ENCODE results near the gene KLHL10.

The KLHL10 gene

GRCh38 chr17:41869426-41869825, 31.8 kb downstream of the KLHL10 start:
- H3K27me3 ChIP-seq (ENCODE audit: insufficient read depth, low read length), result no peaks in the 10 kb centered on the region
- H3F3A ChIP-seq (ENCODE audit: insufficient read depth, low read length), result no peaks in the 10 kb centered on the region; the same call in 1 of the 2 replicates
- no peaks in the 10 kb centered on the region for H3K9me3 ChIP-seq (ENCODE audit: low read length)
- no peak for TF ChIP-seq CTCF (IDR thresholded peaks at IDR 0.05; ENCODE audit: low read length)
- TF ChIP-seq EZH2 (IDR thresholded peaks at IDR 0.05; ENCODE audit: borderline replicate concordance, low read length), result no peak
- peaks cover 4% of the 10 kb centered on the region for H3K79me2 ChIP-seq (ENCODE audit: insufficient read depth, low read length)
- no peaks in the 10 kb centered on the region for H4K20me1 ChIP-seq (ENCODE audit: insufficient read depth, low read length)
- no peak overlapping the region for H3K9ac ChIP-seq (ENCODE audit: low read length)
- H3K4me2 ChIP-seq (ENCODE audit: low read length), result no peak overlapping the region
- peaks cover 74% of the 10 kb centered on the region for H3K36me3 ChIP-seq (ENCODE audit: insufficient read depth, low read length)
- no peaks in the 10 kb centered on the region for H3K9me2 ChIP-seq (ENCODE audit: low read depth, low read length)
- H3K27ac ChIP-seq (ENCODE audit: low read depth, low read length, poor library complexity, severe bottlenecking), result no peak overlapping the region
- H3K4me3 ChIP-seq (ENCODE audit: low read depth, low read length, poor library complexity, severe bottlenecking), result no peak overlapping the region
- H3K4me1 ChIP-seq (ENCODE audit: insufficient read depth, low read length, severe bottlenecking), result peaks cover 3% of the 10 kb centered on the region
- H2AFZ ChIP-seq (ENCODE audit: low read length), result no peak overlapping the region

- peaks cover 80% of the 10 kb centered on the region for H3K36me3 ChIP-seq (ENCODE audit: insufficient read depth, low read length)
- no peak overlapping the region for H3K9ac ChIP-seq (ENCODE audit: low read length)
- H3K9me3 ChIP-seq (ENCODE audit: low read length), result no peaks in the 10 kb centered on the region
- H3K9me2 ChIP-seq (ENCODE audit: low read depth, low read length), result no peaks in the 10 kb centered on the region
- no peak overlapping the region for H3K4me2 ChIP-seq (ENCODE audit: low read length)
- no peaks in the 10 kb centered on the region for H3K79me2 ChIP-seq (ENCODE audit: insufficient read depth, low read length)
- no peaks in the 10 kb centered on the region for H3K27me3 ChIP-seq (ENCODE audit: insufficient read depth, low read length)
- TF ChIP-seq CTCF (IDR thresholded peaks at IDR 0.05; ENCODE audit: low read length) (no peak), EZH2 (IDR thresholded peaks at IDR 0.05; ENCODE audit: borderline replicate concordance, low read length) (no peak)
- H3F3A ChIP-seq (ENCODE audit: insufficient read depth, low read length), result no peaks in the 10 kb centered on the region; the same call in 1 of the 2 replicates
- peaks cover 3% of the 10 kb centered on the region for H3K4me1 ChIP-seq (ENCODE audit: insufficient read depth, low read length, severe bottlenecking)
- no peak overlapping the region for H3K4me3 ChIP-seq (ENCODE audit: low read depth, low read length, poor library complexity, severe bottlenecking)
- H4K20me1 ChIP-seq (ENCODE audit: insufficient read depth, low read length), result no peaks in the 10 kb centered on the region
- no peak overlapping the region for H2AFZ ChIP-seq (ENCODE audit: low read length)
- no peak overlapping the region for H3K27ac ChIP-seq (ENCODE audit: low read depth, low read length, poor library complexity, severe bottlenecking)
These were observed 32.5 kb downstream of the KLHL10 start for GRCh38 chr17:41870097-41870496.

DNA sequence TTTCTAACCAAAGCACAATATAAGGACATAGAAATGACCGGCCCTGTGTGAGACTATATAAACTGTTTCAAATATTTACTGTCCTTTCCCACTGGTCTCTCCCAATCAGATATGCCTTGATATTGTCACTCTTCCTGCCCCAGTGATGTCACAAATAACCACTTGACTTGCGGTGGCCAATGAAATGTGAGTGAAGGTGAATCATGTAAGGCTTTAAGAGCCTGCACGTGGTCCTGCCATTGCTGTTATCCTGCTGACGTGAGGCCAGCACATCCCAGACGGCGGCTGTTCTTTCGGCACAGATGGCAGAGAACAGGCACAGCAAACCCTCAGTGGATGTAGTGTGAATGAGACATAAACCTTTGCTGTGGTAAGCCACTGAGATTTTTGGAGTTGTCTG, 33.0 kb downstream of the KLHL10 start:
- no peak for TF ChIP-seq CTCF (IDR thresholded peaks at IDR 0.05; ENCODE audit: low read length)
- TF ChIP-seq EZH2 (IDR thresholded peaks at IDR 0.05; ENCODE audit: borderline replicate concordance, low read length), result no peak
- Histone ChIP-seq H3K9me3 (ENCODE audit: low read length) (no peaks in the 10 kb centered on the region), H3K9ac (ENCODE audit: low read length) (no peak overlapping the region), H3K4me1 (ENCODE audit: insufficient read depth, low read length, severe bottlenecking) (peaks cover under 1% of the 10 kb centered on the region), H3F3A (ENCODE audit: insufficient read depth, low read length) (no peaks in the 10 kb centered on the region; the same call in 1 of the 2 replicates), H4K20me1 (ENCODE audit: insufficient read depth, low read length) (no peaks in the 10 kb centered on the region), H3K27me3 (ENCODE audit: insufficient read depth, low read length) (no peaks in the 10 kb centered on the region), H3K36me3 (ENCODE audit: insufficient read depth, low read length) (peaks cover 81% of the 10 kb centered on the region), H3K27ac (ENCODE audit: low read depth, low read length, poor library complexity, severe bottlenecking) (no peak overlapping the region), H3K9me2 (ENCODE audit: low read depth, low read length) (no peaks in the 10 kb centered on the region), H3K79me2 (ENCODE audit: insufficient read depth, low read length) (no peaks in the 10 kb centered on the region), H3K4me2 (ENCODE audit: low read length) (no peak overlapping the region), H3K4me3 (ENCODE audit: low read depth, low read length, poor library complexity, severe bottlenecking) (no peak overlapping the region), H2AFZ (ENCODE audit: low read length) (no peak overlapping the region)
